T-helper 1 cell treated with Interleukin-12 subunit alpha and Interleukin-12 subunit beta and Interleukin-4 antibody, amounts not matched to agents 30 μg/mL and 1 μg/mL, for 36 hours (primary cell): ENCODE measurements around the gene STX8.

Source experiments
- H3K27ac Mint-ChIP-seq: one replicate; pipeline ENCODE4 v1.8.0; 2021; ENCODE audit warnings: mild to moderate bottlenecking, mixed read lengths
- H3K27me3 Mint-ChIP-seq: one replicate; pipeline ENCODE4 v1.8.0; 2021; ENCODE audit warnings: low read depth, mixed read lengths
- H3K36me3 Mint-ChIP-seq: one replicate; pipeline ENCODE4 v1.8.0; 2021; ENCODE audit warnings: low read depth, mixed read lengths
- H3K4me1 Mint-ChIP-seq: one replicate; pipeline ENCODE4 v1.8.0; 2021; ENCODE audit warnings: low read depth, mixed read lengths
- H3K4me3 Mint-ChIP-seq: one replicate; pipeline ENCODE4 v1.8.0; 2021; ENCODE audit warnings: mild to moderate bottlenecking, moderate library complexity, mixed read lengths
- H3K9me3 Mint-ChIP-seq: one replicate; pipeline ENCODE4 v1.8.0; 2021; ENCODE audit warnings: mixed read lengths

Gene STX8

DNA sequence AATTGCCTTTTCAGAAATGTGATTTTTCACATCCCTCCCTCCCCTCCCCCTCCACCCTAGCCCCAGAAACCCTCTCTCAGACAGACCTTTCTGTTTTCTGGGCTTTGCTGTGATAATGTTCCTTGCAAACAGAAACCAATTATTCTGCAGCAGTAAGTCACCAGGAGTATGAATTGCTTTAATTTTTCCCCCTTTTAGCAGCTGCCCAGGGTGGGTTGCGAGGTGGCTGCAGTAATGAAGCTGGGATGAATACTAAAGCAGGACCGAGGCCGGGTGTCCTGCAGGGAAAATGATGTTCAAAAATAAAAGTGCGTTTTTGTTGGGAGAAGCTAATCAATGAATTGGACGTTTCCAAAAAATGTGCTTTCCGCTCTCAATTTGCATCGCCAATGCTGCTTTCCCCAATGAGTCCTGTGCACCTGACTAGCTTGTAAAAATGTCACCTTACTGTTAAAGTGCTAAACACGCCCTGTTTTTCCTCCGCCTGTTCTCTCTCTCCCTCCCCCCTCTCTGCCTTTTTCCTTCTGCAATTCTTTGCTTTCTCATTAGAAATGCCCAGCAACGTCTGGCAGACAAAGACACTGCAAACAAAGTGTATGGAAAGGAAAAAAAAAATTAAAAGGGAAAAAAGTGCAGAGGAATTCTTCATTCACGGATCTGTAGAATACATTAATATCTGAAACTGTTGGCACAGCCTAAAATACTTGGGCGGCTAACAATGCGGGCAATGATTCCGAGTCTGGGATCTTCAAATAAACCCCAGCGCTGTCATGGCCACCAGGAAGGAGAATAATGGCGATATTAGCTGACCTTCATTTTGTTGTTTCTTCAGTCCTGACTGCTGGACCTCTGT lies 244.1 kb downstream of the STX8 start:
- Mint-ChIP-seq H3K27ac (no peak overlapping the region), H3K4me3 (no peak overlapping the region), H3K27me3 (no peaks in the 10 kb centered on the region)

DNA sequence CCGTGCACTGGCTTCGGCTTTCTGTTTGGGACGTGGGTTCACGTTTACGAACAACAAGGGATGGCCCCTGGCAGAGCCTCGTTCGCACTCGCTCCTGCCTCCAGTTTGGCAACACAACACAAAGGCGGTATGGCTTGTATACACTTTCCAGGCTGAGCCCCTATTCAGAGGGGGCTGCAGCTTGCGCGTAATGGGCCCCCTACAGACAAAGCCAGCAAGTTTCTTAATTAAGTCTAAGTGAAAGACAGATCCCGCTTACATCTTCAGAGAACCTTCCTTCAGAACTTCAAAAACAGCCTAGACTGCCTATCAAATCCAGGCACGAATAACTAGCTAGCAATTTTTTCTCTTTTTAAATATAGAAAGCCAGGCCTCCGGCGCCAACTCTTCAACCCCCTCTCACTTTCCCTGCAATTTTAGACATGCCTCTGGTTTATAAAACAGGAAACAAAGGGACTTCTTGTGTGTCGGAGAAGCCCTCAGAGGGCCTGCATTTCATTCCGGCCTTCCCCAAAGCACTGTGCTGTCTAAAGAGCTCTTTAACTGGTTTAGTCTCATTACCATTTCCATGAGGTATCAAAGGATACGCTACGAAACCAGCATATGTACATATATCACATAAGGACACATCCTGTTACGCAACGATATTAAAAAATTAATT lies 244.9 kb downstream of the STX8 start:
- no peak overlapping the region for H3K4me3 Mint-ChIP-seq
- no peak overlapping the region for H3K27ac Mint-ChIP-seq
- H3K27me3 Mint-ChIP-seq: no peaks in the 10 kb centered on the region
- H3K36me3 Mint-ChIP-seq: no peaks in the 10 kb centered on the region
- H3K9me3 Mint-ChIP-seq: peaks cover 15% of the 10 kb centered on the region
- H3K4me1 Mint-ChIP-seq: no peaks in the 10 kb centered on the region

More for the DNA sequence above, 244.1 kb downstream of the STX8 start:
- Mint-ChIP-seq H3K9me3 (peaks cover 23% of the 10 kb centered on the region), H3K4me1 (no peaks in the 10 kb centered on the region), H3K36me3 (no peaks in the 10 kb centered on the region)

DNA sequence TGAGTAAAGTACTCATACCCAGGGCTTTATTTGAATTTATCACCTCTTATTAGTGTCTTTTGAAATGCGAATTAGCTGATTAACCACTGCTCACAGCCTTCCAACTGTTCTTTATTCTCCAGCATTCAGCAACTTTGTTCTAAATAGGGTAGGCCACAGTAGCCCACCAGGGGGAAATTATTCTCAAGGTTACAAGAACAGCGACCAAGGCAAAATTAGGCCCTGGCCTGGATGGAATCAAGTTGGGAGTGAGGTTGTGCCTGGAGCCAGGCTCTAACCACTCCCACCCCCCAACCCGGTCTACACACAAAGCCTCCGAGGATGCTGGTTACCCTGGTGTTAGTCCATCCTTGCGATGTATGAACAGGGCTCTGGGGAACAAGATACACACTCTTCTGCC lies 245.5 kb downstream of the STX8 start:
- Mint-ChIP-seq H3K9me3 (peaks cover 10% of the 10 kb centered on the region), H3K27me3 (no peaks in the 10 kb centered on the region), H3K27ac (no peak overlapping the region), H3K36me3 (no peaks in the 10 kb centered on the region), H3K4me1 (no peaks in the 10 kb centered on the region), H3K4me3 (no peak overlapping the region)

DNA sequence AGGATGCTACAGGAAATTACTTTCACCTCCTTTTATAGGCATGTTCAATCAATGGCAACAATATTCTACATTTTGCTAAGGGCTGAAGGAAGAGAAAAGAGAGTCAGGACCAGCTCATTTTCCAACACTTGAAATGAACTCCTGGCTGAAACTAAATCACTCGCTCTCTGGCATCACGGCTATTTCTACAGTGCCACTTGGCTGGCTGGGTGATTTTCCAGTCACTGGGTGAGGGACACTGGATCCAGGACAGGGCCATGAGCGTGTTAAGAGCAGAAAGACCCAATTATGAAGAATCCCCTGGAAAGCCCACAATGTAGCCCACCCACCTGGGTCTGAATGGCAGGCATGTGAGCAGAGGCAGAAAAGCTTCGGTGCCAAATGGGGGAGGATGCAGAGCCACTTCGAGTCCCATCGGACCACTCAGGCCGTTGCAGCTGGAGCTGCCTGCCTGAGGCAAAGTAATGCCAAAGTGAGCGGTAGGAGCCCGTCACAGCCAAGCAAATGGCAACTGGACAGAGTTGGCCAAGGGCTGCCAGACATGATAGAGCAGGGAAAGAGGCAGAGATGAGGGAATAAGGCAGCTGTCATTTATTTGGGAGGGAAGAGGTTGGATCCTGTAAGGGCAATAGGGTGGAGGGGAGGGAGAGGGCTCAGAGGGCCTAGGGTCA lies 246.2 kb downstream of the STX8 start:
- no peak overlapping the region for H3K27ac Mint-ChIP-seq
- no peaks in the 10 kb centered on the region for H3K36me3 Mint-ChIP-seq
- H3K4me1 Mint-ChIP-seq: no peaks in the 10 kb centered on the region
- no peaks in the 10 kb centered on the region for H3K27me3 Mint-ChIP-seq
- H3K4me3 Mint-ChIP-seq: no peak overlapping the region
- peaks cover 3% of the 10 kb centered on the region for H3K9me3 Mint-ChIP-seq

DNA sequence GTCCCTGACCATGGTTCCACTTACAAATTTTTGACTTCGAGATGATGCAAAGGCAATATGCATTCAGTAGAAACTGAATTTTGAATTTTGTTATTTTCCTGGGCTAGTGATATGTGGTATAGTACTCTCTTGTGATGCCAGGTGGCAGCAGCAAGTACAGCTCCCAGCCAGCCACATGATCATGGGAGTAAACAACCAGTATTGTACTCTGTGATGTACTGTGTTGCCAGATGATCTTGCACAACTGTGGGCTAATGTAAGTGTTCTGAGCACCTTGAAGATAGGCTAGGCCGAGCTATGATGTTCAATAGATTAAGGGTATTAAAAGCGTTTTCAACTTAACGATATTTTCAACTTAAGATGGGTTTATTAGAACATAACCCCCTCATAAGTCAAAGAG lies 250.8 kb downstream of the STX8 start:
- no peak overlapping the region for H3K27ac Mint-ChIP-seq
- no peaks in the 10 kb centered on the region for H3K36me3 Mint-ChIP-seq
- no peak overlapping the region for H3K4me3 Mint-ChIP-seq
- no peaks in the 10 kb centered on the region for H3K27me3 Mint-ChIP-seq
- no peaks in the 10 kb centered on the region for H3K9me3 Mint-ChIP-seq
- H3K4me1 Mint-ChIP-seq: no peaks in the 10 kb centered on the region

DNA sequence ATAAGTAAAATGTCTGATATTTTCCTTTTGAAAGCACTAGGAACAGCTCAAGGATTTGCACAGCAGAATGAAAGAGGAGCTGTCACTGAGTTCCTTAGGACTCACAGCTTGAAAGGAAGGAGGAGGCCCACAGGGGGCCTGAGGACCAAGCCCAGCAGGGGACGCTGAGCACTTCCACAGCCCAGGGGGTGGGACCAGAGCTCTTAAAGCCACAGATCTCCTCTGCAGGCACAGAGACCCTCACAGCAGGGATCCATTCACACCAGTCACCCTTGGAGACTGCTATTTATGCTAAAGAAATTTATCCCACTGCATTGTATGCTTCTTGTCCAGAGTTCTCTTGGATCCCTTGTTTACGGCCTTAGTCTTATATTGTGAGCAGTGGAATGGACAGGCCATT lies 253.3 kb downstream of the STX8 start:
- Mint-ChIP-seq H3K36me3 (peaks cover 2% of the 10 kb centered on the region), H3K4me1 (no peaks in the 10 kb centered on the region), H3K9me3 (peaks cover 9% of the 10 kb centered on the region), H3K27me3 (no peaks in the 10 kb centered on the region), H3K27ac (no peak overlapping the region), H3K4me3 (no peak overlapping the region)

DNA sequence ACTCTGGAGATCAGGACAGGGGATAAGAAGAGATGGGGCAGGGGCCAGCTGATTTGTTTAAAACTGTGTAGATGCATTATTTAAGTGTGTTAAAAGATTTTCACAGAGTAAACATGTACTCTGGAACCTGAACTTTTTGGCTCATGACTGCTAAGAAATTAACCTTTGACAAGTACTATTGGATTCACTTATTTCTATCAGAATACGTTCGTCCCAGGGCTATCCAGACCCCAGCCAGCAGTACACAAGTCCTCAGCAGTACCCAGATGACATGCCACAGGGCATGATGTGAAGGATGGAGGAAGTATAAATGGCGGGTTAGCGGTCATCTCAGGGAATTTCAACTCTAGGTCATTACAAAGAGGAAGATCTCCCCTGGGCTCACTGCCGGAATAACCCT lies 253.7 kb downstream of the STX8 start:
- Mint-ChIP-seq H3K27me3 (no peaks in the 10 kb centered on the region), H3K36me3 (peaks cover 2% of the 10 kb centered on the region), H3K9me3 (peaks cover 9% of the 10 kb centered on the region), H3K4me3 (no peak overlapping the region), H3K27ac (no peak overlapping the region), H3K4me1 (no peaks in the 10 kb centered on the region)

DNA sequence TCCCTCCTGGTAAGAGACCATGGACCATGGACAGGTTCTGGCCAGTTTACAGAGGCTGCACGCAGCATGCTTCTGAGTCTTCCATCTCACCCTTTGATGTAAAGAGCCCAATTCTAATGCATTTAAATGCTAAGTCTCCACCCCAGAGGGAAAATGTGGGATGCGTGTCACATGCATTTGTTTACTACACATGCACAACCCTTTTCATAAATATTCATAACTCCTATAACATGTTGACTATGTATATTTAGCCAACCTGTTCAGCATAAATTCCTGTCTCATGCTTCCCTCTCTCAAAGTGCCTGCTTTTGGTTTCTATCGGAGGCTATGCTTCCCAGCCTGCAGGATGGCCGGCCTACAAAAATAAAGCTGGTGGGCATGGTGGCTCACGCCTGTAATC lies 260.3 kb downstream of the STX8 start:
- H3K27me3 Mint-ChIP-seq: no peaks in the 10 kb centered on the region
- H3K36me3 Mint-ChIP-seq: peaks cover 2% of the 10 kb centered on the region
- H3K9me3 Mint-ChIP-seq: peaks cover 9% of the 10 kb centered on the region
- no peak overlapping the region for H3K4me3 Mint-ChIP-seq
- no peak overlapping the region for H3K27ac Mint-ChIP-seq
- no peaks in the 10 kb centered on the region for H3K4me1 Mint-ChIP-seq

DNA sequence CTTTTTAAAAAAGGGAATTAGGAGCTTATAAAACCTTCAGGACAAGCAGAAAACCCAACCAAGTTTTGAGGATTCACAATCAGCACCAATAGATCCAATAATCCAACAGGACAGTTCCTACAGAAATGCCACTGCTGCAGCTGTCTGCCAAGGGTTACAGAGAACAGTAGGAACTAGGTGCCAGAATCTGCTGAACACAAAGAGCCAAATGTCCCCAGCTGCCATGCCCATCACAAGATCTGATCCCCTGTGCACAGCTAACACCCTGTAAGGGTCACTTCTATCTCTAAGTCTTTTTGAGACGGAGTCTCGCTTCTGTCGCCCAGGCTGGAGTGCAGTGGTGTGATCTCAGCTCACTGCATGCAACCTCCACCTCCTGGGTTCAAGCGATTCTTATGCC lies 262.3 kb downstream of the STX8 start:
- no peaks in the 10 kb centered on the region for H3K36me3 Mint-ChIP-seq
- H3K27me3 Mint-ChIP-seq: no peaks in the 10 kb centered on the region
- H3K27ac Mint-ChIP-seq: no peak overlapping the region
- H3K4me3 Mint-ChIP-seq: no peak overlapping the region
- H3K9me3 Mint-ChIP-seq: peaks cover 3% of the 10 kb centered on the region
- H3K4me1 Mint-ChIP-seq: no peaks in the 10 kb centered on the region

DNA sequence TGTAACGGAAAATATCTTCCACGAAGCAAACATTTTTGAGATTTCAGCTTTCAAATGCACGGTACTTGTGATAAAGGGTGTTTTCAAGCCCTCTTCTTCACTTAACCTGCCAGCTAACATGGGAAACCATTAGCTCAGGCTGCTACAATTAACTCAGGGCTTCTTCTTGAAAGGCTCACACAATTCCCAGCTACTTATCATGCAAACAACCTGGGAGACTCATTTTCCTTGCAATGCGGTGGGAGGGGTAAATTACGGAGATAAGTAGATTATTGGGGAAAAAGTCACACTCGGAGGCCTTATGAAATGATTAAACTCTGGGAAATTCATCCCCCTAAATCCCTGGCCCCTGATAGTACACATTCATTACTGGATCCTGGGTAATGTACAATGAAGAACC lies 266.4 kb downstream of the STX8 start:
- no peaks in the 10 kb centered on the region for H3K4me1 Mint-ChIP-seq
- no peaks in the 10 kb centered on the region for H3K27me3 Mint-ChIP-seq
- H3K9me3 Mint-ChIP-seq: no peaks in the 10 kb centered on the region
- no peak overlapping the region for H3K27ac Mint-ChIP-seq
- H3K36me3 Mint-ChIP-seq: no peaks in the 10 kb centered on the region
- H3K4me3 Mint-ChIP-seq: no peak overlapping the region

DNA sequence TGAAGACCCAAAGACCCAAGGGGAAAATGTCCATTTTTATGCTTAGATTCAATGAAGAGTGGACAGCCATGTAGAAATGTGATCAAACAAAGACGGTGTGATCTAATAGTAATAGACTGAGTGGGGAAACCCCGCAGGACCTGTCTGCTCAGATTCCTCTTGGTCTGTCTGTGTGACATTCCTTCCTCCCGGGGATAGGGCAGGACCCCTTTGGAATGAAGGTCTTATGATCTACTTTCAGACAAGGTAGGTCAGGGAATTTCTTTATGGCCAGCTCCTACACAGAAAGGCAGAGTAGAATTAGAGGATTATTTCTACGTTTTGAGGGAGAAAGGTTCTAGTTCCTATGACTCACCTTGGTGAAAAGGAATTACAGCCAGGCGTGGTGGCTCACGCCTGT lies 267.6 kb downstream of the STX8 start:
- no peak overlapping the region for H3K4me3 Mint-ChIP-seq
- H3K9me3 Mint-ChIP-seq: no peaks in the 10 kb centered on the region
- no peaks in the 10 kb centered on the region for H3K36me3 Mint-ChIP-seq
- no peak overlapping the region for H3K27ac Mint-ChIP-seq
- H3K4me1 Mint-ChIP-seq: no peaks in the 10 kb centered on the region
- no peaks in the 10 kb centered on the region for H3K27me3 Mint-ChIP-seq

DNA sequence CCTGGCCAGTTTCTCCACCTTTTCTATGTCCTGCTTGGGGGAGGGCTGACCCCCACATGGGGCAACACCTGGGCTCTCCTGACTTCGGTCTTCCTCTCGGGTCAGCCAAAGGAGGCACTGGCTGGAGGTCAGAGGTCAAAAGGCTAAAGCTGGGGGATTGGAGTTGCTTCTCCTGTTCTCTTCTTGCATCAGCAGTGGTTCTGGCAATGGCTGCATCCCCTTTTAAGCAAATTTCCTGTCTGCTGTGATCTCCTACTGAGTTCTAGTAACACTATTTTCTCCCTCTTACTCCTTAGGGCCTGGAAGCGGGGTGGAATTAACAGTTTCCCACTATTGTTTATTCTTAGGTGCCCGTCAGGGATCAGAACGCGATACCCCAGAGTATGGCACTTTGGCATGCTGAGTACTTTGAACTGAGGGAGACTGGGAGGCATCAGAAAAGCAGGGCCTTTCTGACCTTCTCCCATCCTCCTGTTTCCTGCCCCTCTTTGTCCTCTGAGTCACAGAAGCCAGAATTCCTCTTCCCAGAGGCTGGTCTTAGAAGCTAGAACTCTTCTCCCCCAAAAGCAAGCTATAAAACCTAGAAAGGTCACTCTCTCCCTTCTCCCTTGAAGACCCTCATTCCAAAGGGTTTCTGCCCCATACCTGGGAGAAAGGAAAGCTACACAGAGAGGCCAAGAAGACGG lies 268.2 kb downstream of the STX8 start:
- Mint-ChIP-seq H3K27me3 (no peaks in the 10 kb centered on the region), H3K4me1 (no peaks in the 10 kb centered on the region), H3K4me3 (no peak overlapping the region), H3K9me3 (no peaks in the 10 kb centered on the region), H3K36me3 (no peaks in the 10 kb centered on the region), H3K27ac (no peak overlapping the region)

DNA sequence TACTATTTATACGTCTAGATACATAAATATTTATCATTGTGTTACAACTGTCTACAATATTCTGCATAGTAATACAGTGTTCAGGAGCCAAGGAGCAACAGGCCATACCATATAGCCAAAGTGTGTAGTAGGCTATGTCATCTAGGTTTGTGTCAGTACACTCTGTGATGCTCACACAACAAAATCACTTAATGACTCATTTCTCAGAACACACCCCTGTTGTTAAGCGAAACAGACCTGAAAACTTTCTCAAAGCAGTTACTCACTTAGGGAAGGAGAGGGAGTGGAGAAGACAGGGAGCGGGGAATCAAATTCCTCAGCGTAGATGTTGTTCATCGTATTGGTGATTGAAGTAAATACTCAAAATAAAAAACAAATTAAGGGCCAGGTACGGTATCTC lies 269.5 kb downstream of the STX8 start:
- Mint-ChIP-seq H3K36me3 (no peaks in the 10 kb centered on the region), H3K27ac (no peak overlapping the region), H3K27me3 (no peaks in the 10 kb centered on the region), H3K9me3 (no peaks in the 10 kb centered on the region), H3K4me3 (no peak overlapping the region), H3K4me1 (no peaks in the 10 kb centered on the region)

DNA sequence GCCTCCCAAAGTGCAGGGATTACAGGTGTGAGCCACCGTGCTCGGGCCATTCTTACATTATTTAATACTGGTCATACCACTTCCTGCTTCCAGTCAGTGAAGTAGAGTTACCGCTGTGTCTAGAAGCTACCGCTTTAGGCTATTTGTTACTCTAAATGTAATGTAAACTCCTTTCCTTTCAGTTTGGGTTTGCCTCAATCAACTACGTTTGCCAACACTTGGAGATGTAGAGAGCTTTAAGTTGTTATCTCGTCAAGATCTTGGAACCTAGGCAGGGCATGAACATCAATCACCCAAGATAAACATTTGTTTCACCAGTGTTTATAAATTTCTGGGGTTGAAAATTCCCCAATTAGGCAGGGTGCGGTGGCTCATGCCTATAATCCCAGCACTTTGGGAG lies 275.9 kb downstream of the STX8 start:
- Mint-ChIP-seq H3K4me1 (no peaks in the 10 kb centered on the region), H3K4me3 (no peak overlapping the region), H3K36me3 (no peaks in the 10 kb centered on the region), H3K27me3 (no peaks in the 10 kb centered on the region), H3K9me3 (no peaks in the 10 kb centered on the region), H3K27ac (no peak overlapping the region)
